ENCODE results near the gene SORCS2.

The SORCS2 gene

GRCh38 chr4:7348946-7349900, 156.9 kb downstream of the SORCS2 start:
- no peak for TF ChIP-seq SIN3A (IDR thresholded peaks at IDR 0.05; ENCODE audit: borderline replicate concordance, insufficient read depth, low read length)
- no peak for TF ChIP-seq TAF1 (IDR thresholded peaks at IDR 0.05; ENCODE audit: borderline replicate concordance, insufficient read depth, low read length)
- no peak for TF ChIP-seq POLR2AphosphoS5 (IDR thresholded peaks at IDR 0.05; ENCODE audit: low read depth, low read length)
- TF ChIP-seq REST (IDR thresholded peaks at IDR 0.05; ENCODE audit: insufficient read depth in 1 of 2, low read depth in 2 of 2, low read length in 2 of 2) = no peak
- no peak for TF ChIP-seq FOXP2 (optimal IDR thresholded peaks at IDR 0.05; ENCODE audit: borderline replicate concordance, extremely low read depth, extremely low read length, insufficient read depth)

GRCh38 chr4:7350396-7350795, 158.1 kb downstream of the SORCS2 start:
- TF ChIP-seq SIN3A (IDR thresholded peaks at IDR 0.05; ENCODE audit: borderline replicate concordance, insufficient read depth, low read length) (no peak), FOXP2 (optimal IDR thresholded peaks at IDR 0.05; ENCODE audit: borderline replicate concordance, extremely low read depth, extremely low read length, insufficient read depth) (no peak), REST (IDR thresholded peaks at IDR 0.05; ENCODE audit: insufficient read depth in 1 of 2, low read depth in 2 of 2, low read length in 2 of 2) (no peak), POLR2AphosphoS5 (IDR thresholded peaks at IDR 0.05; ENCODE audit: low read depth, low read length) (no peak), TAF1 (IDR thresholded peaks at IDR 0.05; ENCODE audit: borderline replicate concordance, insufficient read depth, low read length) (no peak)

DNA sequence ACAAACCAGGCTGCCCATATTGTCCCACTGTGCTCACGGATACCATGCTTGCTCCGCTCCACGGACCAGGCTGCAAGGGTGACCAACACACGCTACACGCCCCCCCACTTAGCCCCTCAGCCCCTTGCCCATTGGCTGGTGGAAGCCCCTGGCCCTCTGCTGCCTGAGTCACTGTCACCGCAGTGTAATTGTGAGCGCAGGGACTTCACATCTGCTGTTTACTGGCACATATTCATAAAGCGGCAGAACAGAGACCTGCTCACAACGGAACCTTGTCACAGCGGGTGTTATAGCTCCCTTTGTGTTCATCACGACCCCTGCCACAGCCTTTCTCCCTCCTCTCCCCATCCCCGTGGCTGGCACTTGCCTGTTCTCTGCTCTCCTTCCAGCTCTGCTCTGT, 158.7 kb downstream of the SORCS2 start:
- no peak for TF ChIP-seq REST (IDR thresholded peaks at IDR 0.05; ENCODE audit: insufficient read depth in 1 of 2, low read depth in 2 of 2, low read length in 2 of 2)
- TF ChIP-seq FOXP2 (optimal IDR thresholded peaks at IDR 0.05; ENCODE audit: borderline replicate concordance, extremely low read depth, extremely low read length, insufficient read depth) = no peak
- no peak for TF ChIP-seq POLR2AphosphoS5 (IDR thresholded peaks at IDR 0.05; ENCODE audit: low read depth, low read length)
- no peak for TF ChIP-seq TAF1 (IDR thresholded peaks at IDR 0.05; ENCODE audit: borderline replicate concordance, insufficient read depth, low read length)
- no peak for TF ChIP-seq SIN3A (IDR thresholded peaks at IDR 0.05; ENCODE audit: borderline replicate concordance, insufficient read depth, low read length)

DNA sequence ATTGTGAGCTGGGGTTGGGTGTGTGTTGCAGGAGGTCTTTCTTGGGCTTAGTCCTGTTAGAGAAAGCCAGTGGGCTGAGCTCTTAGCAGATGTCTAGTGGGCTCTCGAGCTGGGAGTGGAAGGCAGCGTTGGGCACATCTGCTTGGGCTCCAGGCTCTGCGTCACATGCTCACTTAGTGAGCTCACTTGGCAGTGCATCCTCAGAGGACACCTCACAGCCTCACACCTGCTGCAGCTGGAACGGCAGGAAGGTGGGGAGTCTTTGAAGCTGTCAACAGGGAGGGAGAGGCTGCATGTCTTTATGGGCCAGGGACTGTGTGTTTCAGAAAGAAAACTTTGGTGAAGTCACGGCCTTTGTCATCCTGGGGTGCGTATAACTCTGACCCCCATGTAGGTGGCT, 160.1 kb downstream of the SORCS2 start:
- no peak for TF ChIP-seq POLR2AphosphoS5 (IDR thresholded peaks at IDR 0.05; ENCODE audit: low read depth, low read length)
- no peak for TF ChIP-seq SIN3A (IDR thresholded peaks at IDR 0.05; ENCODE audit: borderline replicate concordance, insufficient read depth, low read length)
- no peak for TF ChIP-seq TAF1 (IDR thresholded peaks at IDR 0.05; ENCODE audit: borderline replicate concordance, insufficient read depth, low read length)
- no peak for TF ChIP-seq FOXP2 (optimal IDR thresholded peaks at IDR 0.05; ENCODE audit: borderline replicate concordance, extremely low read depth, extremely low read length, insufficient read depth)

GRCh38 chr4:7353046-7353790, 160.9 kb downstream of the SORCS2 start:
- TF ChIP-seq REST (IDR thresholded peaks at IDR 0.05; ENCODE audit: insufficient read depth in 1 of 2, low read depth in 2 of 2, low read length in 2 of 2) = no peak
- no peak for TF ChIP-seq SIN3A (IDR thresholded peaks at IDR 0.05; ENCODE audit: borderline replicate concordance, insufficient read depth, low read length)
- no peak for TF ChIP-seq FOXP2 (optimal IDR thresholded peaks at IDR 0.05; ENCODE audit: borderline replicate concordance, extremely low read depth, extremely low read length, insufficient read depth)
- TF ChIP-seq TAF1 (IDR thresholded peaks at IDR 0.05; ENCODE audit: borderline replicate concordance, insufficient read depth, low read length) = no peak
- no peak for TF ChIP-seq POLR2AphosphoS5 (IDR thresholded peaks at IDR 0.05; ENCODE audit: low read depth, low read length)

Data from PFSK-1 (cell line).